Astrocyte of the cerebellum (primary cell): ENCODE data around the gene RNF19B.

Experiments used
- DNase-seq: peaks from one replicate; pipeline ENCODE4 v3.0.0-alpha.2; 2011; ENCODE audit warnings: low read depth
- H3K4me3 ChIP-seq: 2 replicates; pipeline ENCODE4 v1.5.1; 2011; ENCODE audit warnings: mild to moderate bottlenecking, low read depth, low read length, moderate library complexity
- CTCF ChIP-seq: IDR thresholded peaks from 2 replicates; pipeline ENCODE4 v1.5.1; 2012; ENCODE audit warnings: low read length, low read depth, moderate library complexity, mild to moderate bottlenecking; ENCODE audit errors: missing control alignments
- in situ Hi-C: cut with HindIII; loops from 2 replicates; pipeline ENCODE4 v1.10.0; 2017; ENCODE audit warnings: low sequenced_read_pairs

RNF19B gene

GRCh38 chr1:32900371-32900955 is 64.1 kb downstream of the RNF19B start:
- H3K4me3 ChIP-seq = peak overlapping the region; percentile 50
- no peak for DNase-seq
- TF ChIP-seq CTCF = no peak
- in situ Hi-C loops = no loop called here

- no peak for DNase-seq
- in situ Hi-C loops = no loop called here
- no peak overlapping the region for H3K4me3 ChIP-seq
- TF ChIP-seq CTCF = no peak
These were observed 64.9 kb downstream of the RNF19B start for GRCh38 chr1:32899586-32900296.

- in situ Hi-C loops = no loop called here
- DNase-seq = no peak
- no peak overlapping the region for H3K4me3 ChIP-seq
- TF ChIP-seq CTCF = no peak
These were observed 65.7 kb downstream of the RNF19B start for GRCh38 chr1:32898958-32899357.

GRCh38 chr1:32898056-32898455 is 66.6 kb downstream of the RNF19B start:
- in situ Hi-C loops = no loop called here
- DNase-seq = no peak
- TF ChIP-seq CTCF = no peak
- no peak overlapping the region for H3K4me3 ChIP-seq

GRCh38 chr1:32897082-32898049 is 67.2 kb downstream of the RNF19B start:
- DNase-seq = no peak
- no peak overlapping the region for H3K4me3 ChIP-seq
- in situ Hi-C loops = no loop called here
- no peak for TF ChIP-seq CTCF

- no peak for TF ChIP-seq CTCF
- in situ Hi-C loops = no loop called here
- H3K4me3 ChIP-seq = no peak overlapping the region
- DNase-seq = no peak
These were observed 68.2 kb downstream of the RNF19B start for GRCh38 chr1:32896451-32896850.
